OCI-LY3 (cell line): ENCODE measurements around the gene ANKRD11.

ENCODE experiments used
- H2AFZ ChIP-seq: fragments of 200-600, 300-600 bp; shearing (Covaris generic); 2 replicates; pipeline ENCODE4 v1.6.0; 2014; ENCODE audit warnings: antibody characterized with exemption, low read depth, low read length
- H3K27ac ChIP-seq: fragments of 200-600, 300-600 bp; sonication (generic); 2 replicates; pipeline ENCODE4 v1.5.1; 2014; ENCODE audit warnings: mild to moderate bottlenecking, low read length, moderate library complexity, mixed read lengths
- H3K27me3 ChIP-seq: fragments of 200-600, 300-600 bp; sonication (generic); 2 replicates; pipeline ENCODE4 v1.6.1; 2014; ENCODE audit warnings: low read depth, low read length, mixed read lengths
- H3K36me3 ChIP-seq: fragments of 200-600, 300-600 bp; sonication (generic); replicated peaks from 2 replicates; pipeline ENCODE3; 2014; ENCODE audit warnings: low read depth, low read length, mixed read lengths
- H3K4me1 ChIP-seq: fragments of 300-600, 200-600 bp; sonication (generic); 2 replicates; pipeline ENCODE4 v1.6.1; 2014; ENCODE audit warnings: low read length, mixed read lengths
- H3K4me2 ChIP-seq: fragments of 200-600, 300-600 bp; sonication (generic); 2 replicates; pipeline ENCODE4 v1.6.1; 2014; ENCODE audit warnings: low read length, mixed read lengths
- H3K4me3 ChIP-seq: fragments of 300-600, 200-600 bp; sonication (generic); 2 replicates; pipeline ENCODE4 v1.5.1; 2014; ENCODE audit warnings: antibody characterized with exemption, mild to moderate bottlenecking, low read length, moderate library complexity
- H3K79me2 ChIP-seq: fragments of 300-600, 200-600 bp; shearing (Covaris generic); 2 replicates; pipeline ENCODE4 v1.6.1; 2014; ENCODE audit warnings: mild to moderate bottlenecking, low read length, mixed read lengths
- H3K9ac ChIP-seq: fragments of 300-600, 200-600 bp; shearing (Covaris generic); 2 replicates; pipeline ENCODE4 v1.6.0; 2014; ENCODE audit warnings: mild to moderate bottlenecking, low read length, moderate library complexity
- H3K9me3 ChIP-seq: fragments of 200-600, 300-600 bp; shearing (Covaris generic); 2 replicates; pipeline ENCODE4 v1.6.1; 2014; ENCODE audit warnings: low read length, mixed read lengths; ENCODE audit not compliant: insufficient read depth
- H4K20me1 ChIP-seq: fragments of 200-600, 300-600 bp; sonication (generic); 2 replicates; pipeline ENCODE4 v1.6.1; 2016; ENCODE audit warnings: low read length, mixed read lengths; ENCODE audit not compliant: insufficient read depth
- CTCF ChIP-seq: fragments of 200-600, 300-600 bp; sonication (generic); IDR thresholded peaks from 2 replicates; pipeline ENCODE4 v1.5.1; 2014; ENCODE audit warnings: antibody characterized with exemption, low read length, low read depth
- EZH2phosphoT487 ChIP-seq: fragments of 200-600 bp; shearing (Covaris generic); IDR thresholded peaks from 2 replicates; pipeline ENCODE4 v1.6.1; 2018; ENCODE audit warnings: antibody characterized with exemption, mixed run types, low read depth

ANKRD11 gene

DNA sequence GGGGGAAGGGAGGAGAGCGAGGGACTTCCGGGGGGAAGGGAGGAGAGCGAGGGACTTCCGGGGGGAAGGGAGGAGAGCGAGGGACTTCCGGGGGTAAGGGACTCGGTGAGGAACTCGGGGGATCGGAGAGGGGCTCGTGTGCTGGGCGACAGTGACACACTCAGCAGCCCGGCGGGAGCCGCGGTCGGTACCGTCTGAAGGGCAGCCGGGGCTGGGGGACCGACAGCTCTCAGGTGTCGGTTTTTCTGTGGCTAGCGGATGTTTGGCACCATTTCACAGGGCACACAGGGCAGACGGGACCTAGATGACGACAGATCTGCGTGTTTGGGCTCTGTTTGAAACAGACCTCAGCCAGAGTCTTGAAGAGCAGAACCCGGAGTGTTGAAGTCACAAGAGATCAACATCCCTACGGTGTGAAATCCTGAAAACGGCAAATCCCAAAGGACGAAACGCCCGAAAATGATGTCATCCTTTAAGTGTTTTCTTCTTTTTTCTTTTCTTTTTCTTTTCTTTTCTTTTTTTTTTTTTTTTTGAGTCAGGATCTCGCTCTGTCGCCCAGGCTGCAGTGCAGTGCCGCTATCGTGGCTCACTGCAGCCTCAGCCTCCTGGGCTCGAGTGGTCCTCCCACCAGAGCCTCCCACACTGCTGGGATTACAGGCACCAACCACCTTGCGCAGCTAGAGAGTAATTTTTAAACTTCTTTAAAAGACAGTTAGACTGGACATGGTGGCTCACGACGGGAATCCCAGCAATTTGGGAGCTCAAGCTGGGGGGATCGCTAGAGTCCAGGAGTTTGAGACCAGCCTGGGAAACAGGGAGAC is 249.0 kb downstream of the ANKRD11 start:
- H4K20me1 ChIP-seq, result no peaks in the 10 kb centered on the region
- peak overlapping the region; percentile 87 for H3K9ac ChIP-seq
- no peaks in the 10 kb centered on the region for H3K9me3 ChIP-seq
- H3K36me3 ChIP-seq, result no peaks in the 10 kb centered on the region
- no peak for TF ChIP-seq CTCF
- no peak for TF ChIP-seq EZH2phosphoT487
- H2AFZ ChIP-seq, result peak overlapping the region; percentile 94; the same call in 1 of the 2 replicates
- peaks cover 7% of the 10 kb centered on the region for H3K79me2 ChIP-seq
- H3K4me2 ChIP-seq, result peak overlapping the region; percentile 75
- peak overlapping the region; percentile 98 for H3K4me3 ChIP-seq
- H3K27me3 ChIP-seq, result no peaks in the 10 kb centered on the region
- H3K4me1 ChIP-seq, result no peaks in the 10 kb centered on the region
- H3K27ac ChIP-seq, result peak overlapping the region; percentile 88

DNA sequence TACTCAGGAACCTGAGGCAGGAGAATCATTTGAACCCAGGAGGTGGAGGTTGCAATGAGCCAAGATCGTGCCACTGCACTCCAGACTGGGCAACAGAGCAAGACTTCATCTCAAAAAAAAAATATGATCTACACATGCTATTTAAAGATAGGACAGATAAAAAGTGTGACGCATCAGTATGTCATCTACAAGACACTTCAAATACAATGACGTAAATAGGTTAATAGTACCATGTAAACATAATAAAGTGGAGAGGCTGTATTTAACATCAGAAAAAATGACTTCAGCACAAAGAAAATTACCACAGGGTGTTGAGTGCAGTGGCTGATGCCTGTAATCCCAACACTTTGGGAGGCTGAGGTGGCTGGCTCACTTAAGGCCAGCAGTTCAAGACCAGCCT is 252.6 kb downstream of the ANKRD11 start:
- H2AFZ ChIP-seq, result no peak overlapping the region
- H3K4me2 ChIP-seq, result no peak overlapping the region
- peaks cover 7% of the 10 kb centered on the region for H3K79me2 ChIP-seq
- no peaks in the 10 kb centered on the region for H4K20me1 ChIP-seq
- H3K36me3 ChIP-seq, result peaks cover 15% of the 10 kb centered on the region
- no peak overlapping the region for H3K27ac ChIP-seq
- H3K9ac ChIP-seq, result no peak overlapping the region
- no peaks in the 10 kb centered on the region for H3K27me3 ChIP-seq
- no peak overlapping the region for H3K4me3 ChIP-seq
- no peaks in the 10 kb centered on the region for H3K9me3 ChIP-seq
- no peak for TF ChIP-seq EZH2phosphoT487
- TF ChIP-seq CTCF, result no peak
- no peaks in the 10 kb centered on the region for H3K4me1 ChIP-seq

- peaks cover 26% of the 10 kb centered on the region for H3K36me3 ChIP-seq
- H3K9ac ChIP-seq, result no peak overlapping the region
- H3K4me1 ChIP-seq, result no peaks in the 10 kb centered on the region
- no peak overlapping the region for H2AFZ ChIP-seq
- no peaks in the 10 kb centered on the region for H3K27me3 ChIP-seq
- H3K4me2 ChIP-seq, result no peak overlapping the region
- H3K4me3 ChIP-seq, result no peak overlapping the region
- no peak for TF ChIP-seq EZH2phosphoT487
- no peak for TF ChIP-seq CTCF
- no peaks in the 10 kb centered on the region for H3K9me3 ChIP-seq
- H3K27ac ChIP-seq, result no peak overlapping the region
- no peaks in the 10 kb centered on the region for H3K79me2 ChIP-seq
- no peaks in the 10 kb centered on the region for H4K20me1 ChIP-seq
Observed at GRCh38 chr16:89233678-89234490, 256.5 kb downstream of the ANKRD11 start.

DNA sequence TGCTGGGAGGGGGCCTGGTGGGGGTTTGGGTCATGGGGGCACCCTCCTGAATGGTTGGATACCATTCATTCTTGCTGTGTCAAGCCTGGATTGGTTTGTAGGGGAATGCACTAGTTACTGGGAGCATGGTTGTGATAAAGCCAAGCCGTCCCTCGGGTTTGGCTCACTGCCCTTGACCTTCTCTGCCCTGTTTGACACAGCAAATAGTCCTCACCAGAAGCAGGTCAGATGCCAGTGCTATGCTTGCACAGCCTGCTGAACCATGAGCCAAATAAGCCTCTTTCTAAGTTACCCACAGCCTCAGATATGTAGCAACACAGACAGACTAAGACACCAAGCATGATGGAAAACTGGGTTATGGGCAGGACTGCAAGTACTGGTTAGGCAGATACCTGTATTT is 258.3 kb downstream of the ANKRD11 start:
- Histone ChIP-seq H3K36me3 (peaks cover 44% of the 10 kb centered on the region), H3K9me3 (no peaks in the 10 kb centered on the region)

More for the DNA sequence above, 258.3 kb downstream of the ANKRD11 start:
- Histone ChIP-seq H4K20me1 (no peaks in the 10 kb centered on the region), H2AFZ (no peak overlapping the region), H3K27me3 (no peaks in the 10 kb centered on the region), H3K4me3 (no peak overlapping the region), H3K4me2 (no peak overlapping the region), H3K27ac (no peak overlapping the region), H3K79me2 (no peaks in the 10 kb centered on the region), H3K9ac (no peak overlapping the region), H3K4me1 (no peaks in the 10 kb centered on the region)
- no peak for TF ChIP-seq EZH2phosphoT487
- no peak for TF ChIP-seq CTCF
